Mucosa of stomach (tissue), 1 donor: ENCODE measurements around the gene LCMT1.

Experiments used
- H3K27me3 ChIP-seq: one replicate; pipeline ENCODE4 v1.7.0; 2013; ENCODE audit warnings: mild to moderate bottlenecking, low read length; ENCODE audit not compliant: control insufficient read depth, insufficient read depth
- H3K36me3 ChIP-seq: one replicate; pipeline ENCODE4 v1.7.0; 2013; ENCODE audit warnings: low read length; ENCODE audit not compliant: control insufficient read depth, insufficient read depth
- H3K4me1 ChIP-seq: one replicate; pipeline ENCODE4 v1.7.0; 2013; ENCODE audit warnings: mild to moderate bottlenecking, low read length; ENCODE audit not compliant: control insufficient read depth, insufficient read depth
- H3K4me3 ChIP-seq: one replicate; pipeline ENCODE4 v1.7.0; 2013; ENCODE audit warnings: low read length
- H3K9ac ChIP-seq: one replicate; pipeline ENCODE4 v1.7.0; 2013; ENCODE audit warnings: mild to moderate bottlenecking, low read length, moderate library complexity
- H3K9me3 ChIP-seq: one replicate; pipeline ENCODE4 v1.7.0; 2013; ENCODE audit warnings: mild to moderate bottlenecking, low read length, moderate library complexity; ENCODE audit not compliant: control insufficient read depth
- donor health status: Pancreatic carcinoma.

The LCMT1 gene

DNA sequence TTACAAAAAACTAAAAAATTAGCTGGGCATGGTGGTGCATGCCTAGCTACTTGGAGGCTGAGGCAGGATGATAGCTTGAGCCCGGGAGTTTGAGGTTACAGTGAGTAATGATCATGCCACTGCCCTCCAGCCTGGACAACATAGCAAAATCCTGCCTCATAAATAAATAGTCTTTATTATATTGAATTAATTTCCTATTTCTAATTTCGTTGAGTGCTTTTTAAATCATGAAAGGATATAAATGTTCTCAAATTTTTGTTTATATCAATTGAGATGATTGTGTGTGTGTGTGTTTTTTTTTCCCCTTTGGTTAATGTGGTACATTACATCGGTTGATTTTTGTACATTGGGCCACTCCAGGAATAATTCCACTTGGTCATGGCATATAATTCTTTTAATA lies 73.2 kb downstream of the LCMT1 start:
- Histone ChIP-seq H3K9ac (no peak overlapping the region), H3K9me3 (no peaks in the 10 kb centered on the region), H3K4me1 (no peaks in the 10 kb centered on the region), H3K27me3 (no peaks in the 10 kb centered on the region), H3K36me3 (no peaks in the 10 kb centered on the region), H3K4me3 (no peak overlapping the region)

DNA sequence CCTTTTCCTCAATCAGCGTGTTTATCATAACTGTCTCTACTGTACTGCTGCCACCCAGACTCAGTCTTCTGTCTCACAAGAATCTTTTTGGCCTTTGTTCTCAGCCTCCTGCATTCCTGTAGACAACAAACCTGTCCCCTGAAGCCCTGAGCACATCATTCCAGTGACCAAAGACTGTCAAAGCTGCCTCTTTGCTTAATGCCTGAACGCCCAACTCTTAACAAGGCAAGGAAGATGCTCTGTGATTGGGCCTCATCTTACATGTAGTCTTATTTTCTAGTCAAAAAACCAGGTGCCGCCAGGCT lies 75.9 kb downstream of the LCMT1 start:
- Histone ChIP-seq H3K4me3 (no peak overlapping the region), H3K27me3 (no peaks in the 10 kb centered on the region), H3K9ac (no peak overlapping the region), H3K4me1 (no peaks in the 10 kb centered on the region), H3K36me3 (no peaks in the 10 kb centered on the region), H3K9me3 (no peaks in the 10 kb centered on the region)

DNA sequence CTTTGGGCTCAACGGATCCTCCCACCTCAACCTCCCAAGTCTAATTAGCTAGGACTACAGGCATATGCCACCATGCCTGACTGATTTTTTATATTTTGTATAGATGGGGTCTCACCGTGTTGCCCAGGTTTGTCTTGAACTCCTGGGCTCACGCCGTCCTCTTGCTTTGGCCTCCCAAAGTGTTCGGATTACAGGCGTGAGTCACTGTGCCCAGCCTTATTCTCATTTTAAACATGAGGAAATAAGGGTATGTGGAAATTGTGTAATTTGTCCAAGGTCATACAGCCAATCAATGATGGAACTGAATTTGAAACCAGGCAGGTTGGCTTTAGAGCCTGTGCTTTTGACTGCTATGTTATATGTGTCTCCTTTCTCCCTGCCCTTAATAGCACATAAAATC lies 77.8 kb downstream of the LCMT1 start:
- Histone ChIP-seq H3K27me3 (no peaks in the 10 kb centered on the region), H3K4me1 (no peaks in the 10 kb centered on the region), H3K9ac (no peak overlapping the region), H3K9me3 (no peaks in the 10 kb centered on the region), H3K4me3 (no peak overlapping the region), H3K36me3 (no peaks in the 10 kb centered on the region)

DNA sequence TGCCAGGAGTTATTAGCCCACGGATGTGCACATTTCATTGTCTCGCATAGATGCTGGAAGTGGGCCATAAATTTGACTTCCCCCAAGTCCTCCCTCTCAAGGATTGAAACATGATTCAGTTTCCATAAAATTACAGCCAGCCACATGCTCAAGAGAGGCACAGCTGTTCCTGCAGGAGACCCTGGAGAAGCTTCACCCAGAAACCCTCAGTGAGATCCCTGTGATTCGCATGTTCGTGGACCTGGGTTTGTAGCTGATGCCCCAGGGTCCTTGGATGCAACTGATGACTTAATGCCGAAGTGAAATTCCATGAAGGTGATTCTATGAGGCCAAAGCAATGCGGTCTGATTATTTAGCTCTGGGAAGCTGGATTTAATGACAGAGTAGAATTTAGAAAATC lies 80.6 kb downstream of the LCMT1 start:
- Histone ChIP-seq H3K9ac (no peak overlapping the region), H3K9me3 (no peaks in the 10 kb centered on the region), H3K36me3 (no peaks in the 10 kb centered on the region), H3K27me3 (no peaks in the 10 kb centered on the region), H3K4me3 (no peak overlapping the region), H3K4me1 (no peaks in the 10 kb centered on the region)

DNA sequence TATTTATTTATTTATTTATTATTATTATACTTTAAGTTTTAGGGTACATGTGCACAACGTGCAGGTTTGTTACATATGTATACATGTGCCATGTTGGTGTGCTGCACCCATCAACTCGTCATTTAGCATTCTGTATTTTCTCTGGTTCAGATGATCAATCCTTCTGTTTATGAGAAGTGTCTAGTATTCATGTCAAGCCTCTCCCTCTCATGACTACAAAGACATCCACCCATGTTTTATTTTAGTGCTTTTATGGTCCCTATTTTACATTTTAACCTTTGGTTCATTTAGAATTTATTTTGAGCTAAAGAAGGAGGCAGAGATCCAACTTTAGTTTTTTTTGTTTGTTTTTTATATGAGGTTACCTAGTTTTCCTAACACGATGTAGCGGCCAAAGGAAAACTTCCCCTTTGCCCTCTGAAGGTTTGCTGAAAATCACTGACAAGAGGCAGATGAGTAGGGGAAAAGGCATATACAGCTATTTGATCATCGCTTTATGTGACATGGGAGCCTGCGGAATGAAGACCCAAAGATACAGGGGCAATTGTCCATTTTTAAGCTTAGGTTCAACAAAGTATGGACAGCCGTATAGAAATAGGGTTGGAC lies 82.8 kb downstream of the LCMT1 start:
- Histone ChIP-seq H3K4me3 (no peak overlapping the region), H3K9ac (no peak overlapping the region), H3K9me3 (no peaks in the 10 kb centered on the region), H3K4me1 (no peaks in the 10 kb centered on the region), H3K36me3 (no peaks in the 10 kb centered on the region), H3K27me3 (no peaks in the 10 kb centered on the region)

DNA sequence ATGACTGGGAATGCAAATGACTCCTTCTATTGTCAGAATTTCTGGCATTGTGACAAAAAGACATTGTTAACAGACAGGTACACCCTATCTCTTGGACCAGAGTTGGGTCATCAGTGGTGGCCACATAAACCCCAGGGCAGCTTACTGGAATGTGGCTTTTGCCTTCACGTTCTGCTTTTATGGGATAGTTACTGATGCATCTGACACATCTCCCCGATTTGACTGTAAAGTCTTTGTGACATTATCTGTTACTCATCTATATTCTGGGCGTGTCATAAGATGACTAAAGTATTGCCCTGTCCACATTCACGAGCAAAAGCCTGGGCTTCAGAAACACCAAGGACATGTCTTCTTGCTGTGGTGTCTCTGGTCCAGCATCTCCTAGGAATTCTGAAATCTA lies 86.5 kb downstream of the LCMT1 start:
- H3K9me3 ChIP-seq: no peaks in the 10 kb centered on the region

DNA sequence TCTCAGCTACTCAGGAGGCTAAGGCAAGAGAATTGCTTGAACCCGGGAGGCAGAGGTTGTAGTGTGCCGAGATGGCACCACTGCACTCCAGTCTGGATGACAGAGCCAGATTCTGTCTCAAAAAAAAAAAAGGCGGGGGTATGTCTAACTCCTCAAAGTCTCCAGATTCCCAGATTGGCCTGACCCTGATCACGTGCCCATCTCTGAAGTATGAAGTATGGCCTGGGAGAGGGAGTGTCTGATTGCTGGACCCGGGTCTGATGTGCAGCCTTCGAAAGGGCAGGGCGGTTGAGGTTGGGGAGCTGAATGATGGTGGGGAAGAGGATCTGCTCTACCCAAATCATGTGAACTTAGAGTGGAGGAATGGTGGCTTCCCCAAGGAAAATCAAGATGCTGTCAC lies 87.9 kb downstream of the LCMT1 start:
- H3K27me3 ChIP-seq: no peaks in the 10 kb centered on the region
- H3K4me3 ChIP-seq: no peak overlapping the region
- H3K4me1 ChIP-seq: no peaks in the 10 kb centered on the region
- no peak overlapping the region for H3K9ac ChIP-seq
- H3K36me3 ChIP-seq: no peaks in the 10 kb centered on the region
- H3K9me3 ChIP-seq: no peaks in the 10 kb centered on the region

More for the DNA sequence above, 86.5 kb downstream of the LCMT1 start:
- Histone ChIP-seq H3K9ac (no peak overlapping the region), H3K4me3 (no peak overlapping the region), H3K27me3 (no peaks in the 10 kb centered on the region), H3K4me1 (no peaks in the 10 kb centered on the region), H3K36me3 (no peaks in the 10 kb centered on the region)

DNA sequence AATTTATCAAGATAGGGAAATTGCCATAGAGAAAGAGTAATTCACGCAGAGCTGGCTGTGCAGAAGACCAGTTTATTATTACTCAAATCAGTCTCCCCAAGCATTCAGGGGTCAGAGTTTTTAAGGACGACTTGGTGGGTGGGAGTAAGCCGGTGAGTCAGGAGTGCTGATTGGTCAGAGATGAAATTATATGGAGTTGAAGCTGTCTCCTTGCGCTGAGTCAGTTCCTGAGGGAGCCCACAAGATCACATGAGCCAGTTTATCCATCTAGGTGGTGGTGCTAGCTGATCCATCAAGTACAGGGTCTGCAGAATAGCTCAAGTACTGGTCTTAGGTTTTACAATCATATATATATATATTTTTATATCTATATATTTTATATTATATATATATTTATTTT lies 99.2 kb downstream of the LCMT1 start:
- H3K9me3 ChIP-seq: no peaks in the 10 kb centered on the region
- no peaks in the 10 kb centered on the region for H3K36me3 ChIP-seq
- no peak overlapping the region for H3K9ac ChIP-seq
- no peaks in the 10 kb centered on the region for H3K27me3 ChIP-seq
- no peaks in the 10 kb centered on the region for H3K4me1 ChIP-seq
- no peak overlapping the region for H3K4me3 ChIP-seq

DNA sequence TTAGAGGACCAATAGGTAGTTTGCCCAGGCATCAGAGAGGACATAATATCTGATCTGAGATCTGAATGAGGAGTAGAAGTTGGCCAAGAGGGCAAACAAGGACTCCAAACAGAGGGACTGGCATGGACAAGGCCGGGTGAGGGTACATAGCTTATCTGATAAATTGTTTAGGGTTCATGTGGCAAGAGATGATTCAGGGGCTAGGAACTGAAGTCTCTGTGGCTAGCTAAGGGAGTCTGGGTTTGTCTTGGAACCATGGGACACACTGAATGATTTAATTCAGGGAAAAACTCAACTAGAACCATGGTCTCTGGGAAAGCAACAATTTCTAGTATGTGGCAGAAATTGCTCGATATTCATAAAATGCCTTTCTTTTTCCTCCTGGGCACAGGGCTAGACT lies 101.1 kb downstream of the LCMT1 start:
- Histone ChIP-seq H3K36me3 (no peaks in the 10 kb centered on the region), H3K4me1 (no peaks in the 10 kb centered on the region), H3K4me3 (no peak overlapping the region), H3K9ac (no peak overlapping the region), H3K9me3 (no peaks in the 10 kb centered on the region), H3K27me3 (no peaks in the 10 kb centered on the region)

DNA sequence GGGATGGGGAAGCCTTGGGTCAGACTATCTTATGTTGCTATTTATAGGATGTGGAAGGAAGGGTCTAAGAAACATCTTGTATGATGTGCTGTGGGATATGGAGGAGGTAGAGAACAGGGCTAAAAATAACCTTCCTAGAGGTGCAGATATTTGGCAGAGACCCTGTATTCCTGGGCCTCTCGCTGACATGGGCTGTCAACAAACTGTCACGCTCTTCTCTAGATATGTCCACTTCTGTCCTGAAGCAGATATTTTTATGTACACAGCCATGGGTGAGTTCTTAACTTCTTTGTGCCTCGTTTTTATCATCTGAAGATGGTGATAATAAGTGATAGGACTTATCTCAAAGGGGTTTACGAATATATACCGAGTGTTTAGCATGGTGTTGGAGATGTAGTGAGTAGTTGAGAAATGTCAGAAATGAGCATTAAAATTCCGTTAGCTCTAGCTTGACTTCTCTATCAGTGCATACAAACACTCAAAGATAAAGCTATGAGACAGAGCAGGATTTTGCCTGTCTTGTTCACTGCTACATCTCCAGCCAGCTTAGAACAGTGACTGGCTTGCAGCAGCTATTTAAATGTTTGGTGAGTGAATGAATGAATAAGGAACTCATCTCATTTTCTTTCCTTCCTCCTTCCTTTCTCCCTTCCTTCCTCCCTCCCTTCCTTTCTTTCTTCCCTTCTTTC lies 102.3 kb downstream of the LCMT1 start:
- Histone ChIP-seq H3K36me3 (no peaks in the 10 kb centered on the region), H3K27me3 (no peaks in the 10 kb centered on the region), H3K9me3 (no peaks in the 10 kb centered on the region), H3K4me1 (no peaks in the 10 kb centered on the region), H3K9ac (no peak overlapping the region), H3K4me3 (no peak overlapping the region)

DNA sequence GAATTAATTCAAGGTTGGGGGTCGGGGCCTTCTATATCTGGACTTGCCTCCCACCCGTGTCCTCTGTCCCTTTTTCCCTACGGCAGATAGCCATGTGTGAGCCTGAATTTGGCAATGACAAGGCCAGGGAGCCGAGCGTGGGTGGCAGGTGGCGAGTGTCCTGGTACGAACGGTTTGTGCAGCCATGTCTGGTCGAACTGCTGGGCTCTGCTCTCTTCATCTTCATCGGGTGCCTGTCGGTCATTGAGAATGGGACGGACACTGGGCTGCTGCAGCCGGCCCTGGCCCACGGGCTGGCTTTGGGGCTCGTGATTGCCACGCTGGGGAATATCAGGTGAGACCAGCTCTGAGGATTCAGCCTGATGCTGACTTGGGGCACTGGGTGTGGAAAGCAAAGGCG lies 105.6 kb downstream of the LCMT1 start:
- Histone ChIP-seq H3K27me3 (no peaks in the 10 kb centered on the region), H3K36me3 (no peaks in the 10 kb centered on the region), H3K4me1 (no peaks in the 10 kb centered on the region), H3K9me3 (no peaks in the 10 kb centered on the region), H3K4me3 (no peak overlapping the region), H3K9ac (no peak overlapping the region)

DNA sequence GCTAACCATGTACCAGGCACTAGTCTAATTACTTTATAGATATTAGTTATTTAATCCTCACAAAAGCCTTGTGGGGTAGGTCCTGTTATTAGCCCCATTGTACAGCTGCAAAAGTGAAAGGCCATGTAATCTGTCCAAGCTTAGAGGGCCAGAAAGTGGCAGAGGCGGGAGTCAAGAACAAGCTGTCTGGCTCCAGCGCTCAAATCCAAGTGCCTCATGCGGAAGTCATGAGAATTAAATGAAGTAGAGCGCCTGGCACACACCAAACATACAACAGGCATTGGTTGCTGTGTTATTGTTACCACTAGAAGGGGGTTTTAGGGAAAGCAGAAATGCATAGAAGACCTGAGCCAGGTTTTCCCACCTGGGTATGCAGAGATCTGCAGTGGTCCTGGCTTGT lies 106.4 kb downstream of the LCMT1 start:
- H3K27me3 ChIP-seq: no peaks in the 10 kb centered on the region
- no peak overlapping the region for H3K9ac ChIP-seq
- H3K4me3 ChIP-seq: no peak overlapping the region
- no peaks in the 10 kb centered on the region for H3K4me1 ChIP-seq
- H3K36me3 ChIP-seq: no peaks in the 10 kb centered on the region
- no peaks in the 10 kb centered on the region for H3K9me3 ChIP-seq
